ENCODE results near the gene TMEM242.
A peak's percentile ranks its signal among the peaks of the same experiment; 100 is the strongest.
"Not testable (repeated sequence)": the region's sequence is repeated elsewhere in the genome, so short reads cannot be mapped to it uniquely, and the experiment has no call there.

TMEM242 gene

DNA sequence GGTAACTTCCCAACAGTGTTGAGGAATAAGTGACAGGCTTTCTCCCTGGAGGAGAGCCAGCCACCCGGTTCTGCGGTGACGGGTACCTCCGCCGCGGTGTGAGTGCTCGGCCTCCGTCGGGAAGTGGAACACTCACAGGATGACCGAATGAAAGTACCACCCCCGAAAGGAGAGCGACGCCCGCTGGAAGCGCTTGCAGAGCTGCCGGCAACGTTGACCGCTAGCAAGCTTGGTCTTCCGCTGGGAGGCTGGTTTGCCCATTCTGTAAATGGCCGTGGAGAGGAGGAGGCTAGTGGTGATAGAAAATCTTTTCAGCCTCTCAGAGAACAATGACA is 614 bp upstream of the TMEM242 start:
- peak; percentile 7 to 23 for DNase-seq (ENCODE audit: low read depth in 2 of 2)

DNA sequence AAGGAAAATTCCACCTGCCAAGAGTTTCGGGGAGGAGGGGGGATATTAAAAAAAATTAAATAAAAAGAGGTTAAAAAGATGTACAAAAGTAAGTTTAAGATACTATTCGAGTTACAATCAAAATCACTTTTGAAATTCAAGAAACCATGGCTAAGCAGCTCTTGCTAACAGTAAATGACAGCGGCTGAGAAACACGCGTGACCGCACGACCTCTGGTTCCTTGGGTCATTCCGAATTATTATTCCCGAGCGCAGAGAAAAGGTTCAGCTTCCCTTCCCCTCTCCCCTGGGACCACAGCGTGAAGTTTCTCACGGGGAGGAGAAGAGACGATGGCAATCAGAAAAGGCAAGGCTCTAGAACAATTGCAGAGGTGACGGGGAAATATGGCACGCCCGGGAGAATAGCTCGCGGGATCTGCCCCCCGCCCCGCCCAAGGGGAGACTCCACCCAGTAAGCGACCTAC is 496 bp downstream of the TMEM242 start:
- DNase-seq (ENCODE audit: low read depth in 2 of 2): peak; percentile 68 to 75

DNA sequence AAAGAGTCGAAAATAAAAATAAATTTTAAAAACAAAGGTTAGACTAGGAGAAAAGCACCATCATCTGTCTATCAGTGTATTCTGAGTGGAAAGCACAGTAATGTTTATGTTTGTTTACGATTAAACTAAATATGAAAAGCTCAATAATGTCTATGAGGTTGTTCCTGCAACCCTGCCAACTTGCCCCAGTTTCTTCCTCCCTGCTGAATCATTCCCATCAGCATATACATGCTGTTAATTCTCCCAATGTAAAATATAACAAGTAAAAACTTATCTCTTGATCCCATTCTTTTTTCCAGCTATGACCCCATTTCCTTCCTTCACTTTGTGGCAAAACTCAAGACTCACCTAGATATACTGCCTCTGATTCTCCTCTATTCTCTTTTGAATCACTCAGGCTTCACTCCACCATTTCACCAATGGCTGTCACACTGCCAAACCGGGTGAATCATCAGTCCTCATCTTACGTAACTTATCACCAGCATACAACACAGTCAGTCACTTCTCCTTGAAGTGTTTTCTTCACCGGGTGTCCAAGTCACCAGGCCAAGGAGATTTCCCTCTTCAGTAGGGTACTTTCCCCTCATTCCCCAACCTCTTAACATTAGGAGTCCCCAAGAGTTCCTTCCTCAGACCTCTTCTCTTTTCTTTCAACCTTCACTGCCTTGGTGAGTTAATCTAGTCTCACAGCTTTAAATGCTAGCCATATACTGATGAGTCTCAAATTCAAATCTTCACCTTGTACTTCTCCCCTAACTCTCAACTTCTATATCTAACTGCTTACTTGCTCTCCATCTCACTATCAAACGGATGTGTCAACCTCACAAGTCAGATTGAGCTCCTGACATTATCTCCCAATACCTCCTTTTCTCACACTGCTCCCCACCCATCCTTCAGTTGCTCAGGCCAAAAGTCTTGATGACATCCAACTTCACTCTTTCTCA is 6.2 kb downstream of the TMEM242 start:
- DNase-seq (ENCODE audit: low read depth in 2 of 2): peak in 1 of 2 donors; percentile 9

- DNase-seq (ENCODE audit: low read depth in 2 of 2): no peak
Observed at GRCh38 chr6:157314705-157315321, 8.5 kb downstream of the TMEM242 start.

GRCh38 chr6:157313531-157314467 is 9.5 kb downstream of the TMEM242 start:
- DNase-seq (ENCODE audit: low read depth in 2 of 2): no peak

DNA sequence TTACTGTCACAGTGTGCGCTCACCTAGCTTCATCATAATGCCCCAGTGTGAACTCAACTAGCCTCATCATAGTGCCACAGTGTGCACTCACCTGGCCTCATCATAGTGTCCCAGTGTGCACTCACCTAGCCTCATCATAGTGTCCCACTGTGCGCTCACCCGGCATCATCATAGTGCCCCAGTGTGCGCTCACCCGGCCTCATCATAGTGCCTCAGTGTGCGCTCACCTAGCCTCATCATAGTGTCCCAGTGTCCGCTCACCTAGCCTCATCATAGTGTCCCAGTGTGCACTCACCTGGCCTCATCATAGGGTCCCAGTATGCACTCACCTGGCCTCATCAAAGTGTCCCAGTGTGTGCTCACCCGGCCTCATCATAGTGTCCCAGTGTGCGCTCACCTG is 10.6 kb downstream of the TMEM242 start:
- no peak for DNase-seq (ENCODE audit: low read depth in 2 of 2)

- not testable (repeated sequence) for DNase-seq (ENCODE audit: low read depth in 2 of 2)
Observed at GRCh38 chr6:157310693-157311092, 12.6 kb downstream of the TMEM242 start.

DNA sequence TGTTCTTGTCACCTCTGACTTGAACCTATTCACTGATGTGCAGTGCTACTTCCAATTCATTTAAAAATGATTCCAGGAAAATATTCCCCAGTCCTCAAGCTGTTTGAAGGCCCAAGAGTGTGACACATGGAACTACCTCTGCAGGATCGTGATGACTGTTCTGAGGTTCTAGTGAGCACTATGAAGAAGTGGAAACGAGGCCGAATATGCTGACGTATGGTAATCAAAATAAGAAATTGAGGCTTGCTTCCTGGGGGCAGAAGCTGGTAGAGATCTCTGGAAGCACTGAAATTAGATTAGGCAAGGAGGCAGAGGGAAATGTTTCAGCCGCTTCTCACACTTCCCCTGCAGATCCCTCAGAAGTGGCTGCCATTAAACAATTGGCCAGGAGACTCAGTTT is 15.7 kb downstream of the TMEM242 start:
- DNase-seq (ENCODE audit: low read depth in 2 of 2): no peak

- DNase-seq (ENCODE audit: low read depth in 2 of 2): no peak
Observed at GRCh38 chr6:157305670-157306653, 17.4 kb downstream of the TMEM242 start.

DNA sequence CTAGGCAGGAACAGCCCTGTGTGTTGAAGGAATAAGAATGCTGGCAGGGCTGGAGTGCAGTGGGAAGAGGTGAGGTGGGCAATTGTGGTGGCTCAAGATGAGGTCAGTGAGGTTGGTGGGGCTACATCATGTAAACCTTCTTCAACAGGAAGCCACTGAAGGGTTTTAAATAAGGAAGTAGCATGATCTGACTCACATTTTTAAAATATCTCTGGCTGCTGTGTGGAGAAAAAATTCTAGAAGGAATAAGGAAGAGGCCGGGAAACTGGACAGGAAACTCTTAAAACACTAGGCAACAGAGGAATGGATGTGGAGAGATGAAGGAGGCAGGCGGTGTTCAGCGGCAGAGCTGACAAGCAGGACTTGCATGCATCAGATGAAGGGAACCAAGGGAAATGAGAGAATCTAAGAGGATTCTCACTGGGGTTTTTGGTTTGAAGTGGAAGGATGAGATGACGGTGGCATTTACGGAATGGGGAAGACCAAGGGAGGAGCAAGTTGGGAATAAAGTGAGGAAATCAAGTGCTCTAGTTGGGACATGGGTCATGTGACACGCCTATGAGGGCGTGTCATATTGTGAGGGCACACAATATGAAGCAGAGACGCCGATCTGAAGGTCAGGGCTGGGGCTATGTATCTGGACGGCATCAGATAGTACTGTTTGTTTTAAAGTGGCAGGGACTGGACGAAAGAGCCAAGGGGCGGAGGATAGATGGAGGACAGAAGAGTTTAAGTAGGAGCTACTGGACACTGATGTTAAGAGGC is 18.2 kb downstream of the TMEM242 start:
- no peak for DNase-seq (ENCODE audit: low read depth in 2 of 2)

GRCh38 chr6:157302736-157303135 is 20.6 kb downstream of the TMEM242 start:
- no peak for DNase-seq (ENCODE audit: low read depth in 2 of 2)

- DNase-seq (ENCODE audit: low read depth in 2 of 2): no peak
Observed at GRCh38 chr6:157300436-157300835, 22.9 kb downstream of the TMEM242 start.

- DNase-seq (ENCODE audit: low read depth in 2 of 2): no peak
Observed at GRCh38 chr6:157300006-157300405, 23.3 kb downstream of the TMEM242 start.

- no peak for DNase-seq (ENCODE audit: low read depth in 2 of 2)
Observed at GRCh38 chr6:157298216-157298724, 25.0 kb downstream of the TMEM242 start.

DNA sequence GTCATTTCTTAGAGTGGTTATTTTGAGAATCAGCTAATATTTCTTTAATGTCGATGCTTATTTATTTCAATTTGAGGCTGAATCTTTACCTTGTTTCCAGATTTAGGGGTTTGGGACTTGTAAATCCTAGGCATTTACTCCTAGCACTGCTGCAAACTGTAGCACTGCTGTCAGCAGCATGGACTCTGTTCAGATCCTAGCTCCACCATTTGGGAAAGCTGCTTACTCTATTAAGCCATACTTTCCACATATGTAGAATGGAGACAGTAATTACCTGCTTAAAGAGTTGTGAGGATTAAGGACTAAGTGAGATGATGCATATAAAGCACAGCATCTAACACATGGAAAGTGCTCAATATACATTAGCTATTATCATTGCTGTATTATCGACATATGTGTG is 28.7 kb downstream of the TMEM242 start:
- no peak for DNase-seq (ENCODE audit: low read depth in 2 of 2)

DNA sequence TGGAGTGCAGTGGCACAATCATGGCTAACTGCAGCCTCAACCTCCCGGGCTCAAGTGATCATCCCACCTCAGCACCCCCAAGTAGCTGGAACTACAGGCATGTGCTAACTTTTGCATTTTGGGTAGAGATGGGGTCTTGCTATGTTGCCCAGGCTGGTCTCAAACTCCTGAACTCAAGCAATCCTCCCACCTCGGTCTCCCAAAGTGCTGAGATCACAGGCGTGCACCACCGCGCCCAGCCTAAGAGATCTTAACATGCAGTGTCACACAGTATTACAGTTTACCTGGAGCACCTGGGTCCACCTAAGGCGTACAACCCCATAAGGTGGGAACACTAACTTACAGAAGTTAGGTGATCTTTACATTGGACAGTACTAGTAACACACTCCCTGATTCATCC is 29.5 kb downstream of the TMEM242 start:
- DNase-seq (ENCODE audit: low read depth in 2 of 2): no peak

DNA sequence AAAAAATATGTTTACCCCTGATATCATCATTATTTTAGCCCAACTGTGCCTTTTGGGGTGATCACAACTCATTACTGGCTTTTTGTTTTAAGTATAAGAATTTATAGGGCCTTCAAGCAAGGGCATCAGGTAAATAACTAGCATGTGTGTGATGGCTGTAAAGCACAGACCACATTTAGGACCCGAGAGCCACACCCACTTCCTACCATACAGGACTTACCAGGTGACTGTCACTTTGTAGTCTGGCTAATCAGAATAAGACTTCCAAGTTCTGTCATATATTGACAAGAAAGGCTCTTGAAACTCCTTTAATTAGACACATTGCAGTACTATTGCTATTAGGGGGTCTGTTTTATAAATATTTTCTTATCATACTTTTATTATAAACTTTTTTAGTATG is 31.1 kb downstream of the TMEM242 start:
- no peak for DNase-seq (ENCODE audit: low read depth in 2 of 2)

GRCh38 chr6:157291356-157291755 is 32.0 kb downstream of the TMEM242 start:
- no peak for DNase-seq (ENCODE audit: low read depth in 2 of 2)

GRCh38 chr6:157290797-157291196 is 32.5 kb downstream of the TMEM242 start:
- no peak for DNase-seq (ENCODE audit: low read depth in 2 of 2)

GRCh38 chr6:157289764-157290163 is 33.6 kb downstream of the TMEM242 start:
- DNase-seq (ENCODE audit: low read depth in 2 of 2): no peak
